ENCODE data around the gene MAML1.

MAML1 gene

DNA sequence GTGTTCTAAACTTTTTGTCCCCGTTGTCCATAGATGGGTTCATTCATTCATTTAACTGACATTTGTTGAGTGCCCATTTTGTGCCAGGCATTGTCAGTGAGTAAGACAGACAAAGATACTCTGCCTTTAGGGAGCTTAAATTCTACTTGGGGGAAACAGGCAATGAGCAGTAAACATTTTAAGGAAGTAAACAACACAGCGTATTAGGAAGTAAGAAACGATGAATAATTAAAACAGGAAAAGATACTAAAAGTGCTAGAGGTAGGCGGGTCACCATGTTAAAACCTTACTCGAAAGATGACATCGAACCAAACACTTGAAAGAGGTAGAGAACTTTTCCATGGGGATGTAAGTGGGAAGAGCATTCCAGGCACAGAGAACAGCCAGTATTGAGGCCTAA lies 5.5 kb upstream of the MAML1 start:
- DNase-seq (ENCODE audit: low read depth) = no peak
- TF ChIP-seq, protein P1, sequence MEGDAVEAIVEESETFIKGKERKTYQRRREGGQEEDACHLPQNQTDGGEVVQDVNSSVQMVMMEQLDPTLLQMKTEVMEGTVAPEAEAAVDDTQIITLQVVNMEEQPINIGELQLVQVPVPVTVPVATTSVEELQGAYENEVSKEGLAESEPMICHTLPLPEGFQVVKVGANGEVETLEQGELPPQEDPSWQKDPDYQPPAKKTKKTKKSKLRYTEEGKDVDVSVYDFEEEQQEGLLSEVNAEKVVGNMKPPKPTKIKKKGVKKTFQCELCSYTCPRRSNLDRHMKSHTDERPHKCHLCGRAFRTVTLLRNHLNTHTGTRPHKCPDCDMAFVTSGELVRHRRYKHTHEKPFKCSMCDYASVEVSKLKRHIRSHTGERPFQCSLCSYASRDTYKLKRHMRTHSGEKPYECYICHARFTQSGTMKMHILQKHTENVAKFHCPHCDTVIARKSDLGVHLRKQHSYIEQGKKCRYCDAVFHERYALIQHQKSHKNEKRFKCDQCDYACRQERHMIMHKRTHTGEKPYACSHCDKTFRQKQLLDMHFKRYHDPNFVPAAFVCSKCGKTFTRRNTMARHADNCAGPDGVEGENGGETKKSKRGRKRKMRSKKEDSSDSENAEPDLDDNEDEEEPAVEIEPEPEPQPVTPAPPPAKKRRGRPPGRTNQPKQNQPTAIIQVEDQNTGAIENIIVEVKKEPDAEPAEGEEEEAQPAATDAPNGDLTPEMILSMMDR (IDR thresholded peaks at IDR 0.05; ENCODE audit: insufficient read depth, low read depth, low read length, missing control alignments) = no peak
- H3K4me3 ChIP-seq (ENCODE audit: low read depth, low read length) = no peak overlapping the region

- no peak for DNase-seq (ENCODE audit: low read depth)
- H3K4me3 ChIP-seq (ENCODE audit: low read depth, low read length) = no peak overlapping the region
- TF ChIP-seq, protein P1 (IDR thresholded peaks at IDR 0.05; ENCODE audit: insufficient read depth, low read depth, low read length, missing control alignments) = no peak
Measured at GRCh38 chr5:179729303-179729702, 3.3 kb upstream of the MAML1 start.

DNA sequence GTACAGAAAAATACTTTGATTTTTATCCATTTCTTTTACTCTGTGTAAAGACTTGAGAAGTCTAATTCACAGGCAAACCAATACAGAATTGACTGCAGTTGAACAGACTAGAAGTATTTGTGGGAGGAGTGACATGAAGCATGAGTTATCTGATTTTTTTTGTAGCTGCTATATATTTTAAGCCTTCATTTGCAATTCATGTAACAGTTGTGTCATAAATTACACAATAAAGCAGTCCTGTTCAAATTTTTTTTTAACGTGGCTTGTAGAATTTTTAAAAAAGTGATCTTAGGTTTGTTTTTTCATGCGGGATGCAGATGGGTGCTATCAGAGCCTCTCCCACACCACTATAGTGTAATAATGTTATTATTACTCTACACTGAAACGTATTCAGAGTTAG lies 2.9 kb upstream of the MAML1 start:
- TF ChIP-seq, protein P1 (IDR thresholded peaks at IDR 0.05; ENCODE audit: insufficient read depth, low read depth, low read length, missing control alignments) = no peak
- DNase-seq (ENCODE audit: low read depth) = no peak

DNA sequence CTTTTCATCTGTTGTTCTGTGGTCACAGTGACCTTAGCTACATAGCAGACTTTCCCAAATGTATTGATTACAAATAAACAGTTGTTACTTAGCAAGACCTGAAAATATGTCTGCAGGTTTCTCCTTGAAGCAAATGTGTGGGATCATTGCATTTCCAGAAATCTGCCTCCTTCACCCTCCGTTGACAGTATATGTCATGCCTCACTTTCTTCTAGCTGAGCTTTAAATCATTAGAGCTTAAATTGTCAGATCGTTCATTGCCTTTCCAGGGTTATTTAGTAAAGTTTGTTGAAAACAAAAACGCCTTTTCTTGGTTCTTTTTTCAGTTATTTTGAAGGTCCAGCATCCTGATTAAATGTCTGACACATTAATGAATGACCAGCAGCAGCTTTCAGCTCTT lies 2.3 kb upstream of the MAML1 start:
- no peak overlapping the region for H3K4me3 ChIP-seq (ENCODE audit: low read depth, low read length)
- no peak for DNase-seq (ENCODE audit: low read depth)
- TF ChIP-seq, protein P1 (IDR thresholded peaks at IDR 0.05; ENCODE audit: insufficient read depth, low read depth, low read length, missing control alignments) = no peak

More for the DNA sequence above, 2.9 kb upstream of the MAML1 start:
- no peak overlapping the region for H3K4me3 ChIP-seq (ENCODE audit: low read depth, low read length)

GRCh38 chr5:179730852-179731251 lies 1.8 kb upstream of the MAML1 start:
- H3K4me3 ChIP-seq (ENCODE audit: low read depth, low read length) = no peak overlapping the region
- no peak for DNase-seq (ENCODE audit: low read depth)
- TF ChIP-seq, protein P1 (IDR thresholded peaks at IDR 0.05; ENCODE audit: insufficient read depth, low read depth, low read length, missing control alignments) = no peak

- TF ChIP-seq, protein P1 (IDR thresholded peaks at IDR 0.05; ENCODE audit: insufficient read depth, low read depth, low read length, missing control alignments) = no peak
- peak; percentile 77 for DNase-seq (ENCODE audit: low read depth)
- peak overlapping the region; percentile 64 for H3K4me3 ChIP-seq (ENCODE audit: low read depth, low read length)
Measured at GRCh38 chr5:179731791-179732411, 721 bp upstream of the MAML1 start.

All from GM12865 (cell line).